Ishikawa (cell line): ENCODE measurements around the gene MTA1.

Experiments
- CEBPB ChIP-seq: IDR thresholded peaks from 2 replicates; pipeline ENCODE4 v1.6.1; 2012
- EGR1 ChIP-seq: IDR thresholded peaks from 2 replicates; pipeline ENCODE4 v1.6.1; 2012
- RAD21 ChIP-seq: IDR thresholded peaks from 2 replicates; pipeline ENCODE4 v1.6.1; 2012; ENCODE audit warnings: low read depth
- TAF1 ChIP-seq: IDR thresholded peaks from 2 replicates; pipeline ENCODE4 v1.6.1; 2012; ENCODE audit warnings: low read depth, mild to moderate bottlenecking
- TEAD4 ChIP-seq: IDR thresholded peaks from 2 replicates; pipeline ENCODE4 v1.6.1; 2012
- USF1 ChIP-seq: IDR thresholded peaks from 2 replicates; pipeline ENCODE4 v1.6.1; 2012
- YY1 ChIP-seq: IDR thresholded peaks from 2 replicates; pipeline ENCODE4 v1.6.1; 2012; ENCODE audit warnings: low read depth
- TF ChIP-seq, protein P1 (sequence below): IDR thresholded peaks from 2 replicates; pipeline ENCODE4 v1.6.1; 2012; ENCODE audit warnings: low read depth, mild to moderate bottlenecking

- TF ChIP-seq CEBPB (no peak), RAD21 (no peak), EGR1 (no peak), TEAD4 (no peak), USF1 (no peak), TAF1 (no peak), YY1 (no peak)
- TF ChIP-seq, protein P1, sequence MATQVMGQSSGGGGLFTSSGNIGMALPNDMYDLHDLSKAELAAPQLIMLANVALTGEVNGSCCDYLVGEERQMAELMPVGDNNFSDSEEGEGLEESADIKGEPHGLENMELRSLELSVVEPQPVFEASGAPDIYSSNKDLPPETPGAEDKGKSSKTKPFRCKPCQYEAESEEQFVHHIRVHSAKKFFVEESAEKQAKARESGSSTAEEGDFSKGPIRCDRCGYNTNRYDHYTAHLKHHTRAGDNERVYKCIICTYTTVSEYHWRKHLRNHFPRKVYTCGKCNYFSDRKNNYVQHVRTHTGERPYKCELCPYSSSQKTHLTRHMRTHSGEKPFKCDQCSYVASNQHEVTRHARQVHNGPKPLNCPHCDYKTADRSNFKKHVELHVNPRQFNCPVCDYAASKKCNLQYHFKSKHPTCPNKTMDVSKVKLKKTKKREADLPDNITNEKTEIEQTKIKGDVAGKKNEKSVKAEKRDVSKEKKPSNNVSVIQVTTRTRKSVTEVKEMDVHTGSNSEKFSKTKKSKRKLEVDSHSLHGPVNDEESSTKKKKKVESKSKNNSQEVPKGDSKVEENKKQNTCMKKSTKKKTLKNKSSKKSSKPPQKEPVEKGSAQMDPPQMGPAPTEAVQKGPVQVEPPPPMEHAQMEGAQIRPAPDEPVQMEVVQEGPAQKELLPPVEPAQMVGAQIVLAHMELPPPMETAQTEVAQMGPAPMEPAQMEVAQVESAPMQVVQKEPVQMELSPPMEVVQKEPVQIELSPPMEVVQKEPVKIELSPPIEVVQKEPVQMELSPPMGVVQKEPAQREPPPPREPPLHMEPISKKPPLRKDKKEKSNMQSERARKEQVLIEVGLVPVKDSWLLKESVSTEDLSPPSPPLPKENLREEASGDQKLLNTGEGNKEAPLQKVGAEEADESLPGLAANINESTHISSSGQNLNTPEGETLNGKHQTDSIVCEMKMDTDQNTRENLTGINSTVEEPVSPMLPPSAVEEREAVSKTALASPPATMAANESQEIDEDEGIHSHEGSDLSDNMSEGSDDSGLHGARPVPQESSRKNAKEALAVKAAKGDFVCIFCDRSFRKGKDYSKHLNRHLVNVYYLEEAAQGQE: no peak
Measured at GRCh38 chr14:105390849-105391500, 28.7 kb upstream of the MTA1 start.
